HG03135 (cell line): ENCODE data around the gene HEMGN.

Experiments
- ATAC-seq: cut with Tn5 transposase; IDR thresholded peaks from one replicate; pipeline ENCODE4 v1.9.1; 2021; ENCODE audit warnings: mild to moderate bottlenecking, moderate library complexity; ENCODE audit not compliant: unreplicated experiment

The HEMGN gene

GRCh38 chr9:97900738-97901565 lies 37.0 kb downstream of the HEMGN start:
- no peak for ATAC-seq

- ATAC-seq: no peak
These were observed 37.8 kb downstream of the HEMGN start for GRCh38 chr9:97900103-97900737.

- no peak for ATAC-seq
These were observed 42.2 kb downstream of the HEMGN start for GRCh38 chr9:97895695-97896332.

- no peak for ATAC-seq
These were observed 42.8 kb downstream of the HEMGN start for GRCh38 chr9:97895211-97895610.

- no peak for ATAC-seq
These were observed 45.6 kb downstream of the HEMGN start for GRCh38 chr9:97892421-97892820.

GRCh38 chr9:97891736-97892135 lies 46.2 kb downstream of the HEMGN start:
- no peak for ATAC-seq

GRCh38 chr9:97889941-97890887 lies 47.8 kb downstream of the HEMGN start:
- ATAC-seq: no peak

GRCh38 chr9:97880336-97880735 lies 57.6 kb downstream of the HEMGN start:
- no peak for ATAC-seq
